AG04449 (cell line): ENCODE data around the gene RPS16.
"Not testable (repeated sequence)": the region's sequence is repeated elsewhere in the genome, so short reads cannot be mapped to it uniquely, and the experiment has no call there.

Experiments
- CTCF ChIA-PET: fragments of 350-600 bp; formaldehyde crosslinking; extraction: SDS; loops from one replicate; lab custom pipeline; 2021; ENCODE audit warnings: antibody characterized with exemption; lab: Yijun Ruan, JAX
- POLR2A ChIA-PET: fragments of 400-600, 350-600 bp; formaldehyde crosslinking; extraction: SDS; loops from one replicate; lab custom pipeline; 2020; ENCODE audit warnings: antibody characterized with exemption, inconsistent platforms; lab: Yijun Ruan, JAX
- DNase-seq: peaks from one replicate; pipeline ENCODE4 v3.0.0-alpha.2; 2010; ENCODE audit warnings: low read depth, low spot score
- H3K4me3 ChIP-seq: 2 replicates; pipeline ENCODE4 v1.5.1; 2011; ENCODE audit warnings: low read depth, mild to moderate bottlenecking, control low read depth, low read length
- CTCF ChIP-seq: IDR thresholded peaks from one replicate; pipeline ENCODE4 v1.5.1; 2011; ENCODE audit warnings: mild to moderate bottlenecking, moderate library complexity, low read length, control low read depth, inconsistent platforms; ENCODE audit not compliant: insufficient read depth; ENCODE audit errors: missing control alignments

The RPS16 gene

GRCh38 chr19:39479916-39480315 is 44.2 kb upstream of the RPS16 start:
- no peak for DNase-seq
- ChIA-PET CTCF (interaction anchor here (0.8 to 2.7 kb wide), 3 partner anchors 23 to 53 kb away, joined by 3 to 11 read pairs (median 5); partner anchors contain the start of gene EID2B), POLR2A (interaction anchor here (0.8 to 1.7 kb wide), 6 partner anchors 10 to 76 kb away, joined by 3 to 7 read pairs (median 4); partner anchors contain the start of genes RPS16 and SUPT5H)
- H3K4me3 ChIP-seq, result no peak overlapping the region
- TF ChIP-seq CTCF, result no peak

- DNase-seq, POLR2A ChIA-PET: not testable (repeated sequence)
Measured at GRCh38 chr19:39479319-39479801, 43.6 kb upstream of the RPS16 start.

GRCh38 chr19:39475748-39476147 is 40.0 kb upstream of the RPS16 start:
- no peak for TF ChIP-seq CTCF
- ChIA-PET POLR2A (interaction anchor here (1.2 kb wide), 1 partner anchor 15 kb away, joined by 3 read pairs; no protein-coding TSS in a partner anchor), CTCF (interaction anchor here (1.9 to 4.6 kb wide), 7 partner anchors 12 to 64 kb away, joined by 7 to 66 read pairs (median 17); partner anchors contain the start of genes EID2, EID2B and SUPT5H)
- DNase-seq, result no peak
- no peak overlapping the region for H3K4me3 ChIP-seq

More at GRCh38 chr19:39479319-39479801, 43.6 kb upstream of the RPS16 start:
- CTCF ChIA-PET, result interaction anchor here (1.1 kb wide), 1 partner anchor 44 kb away, joined by 3 read pairs; the partner anchor contains the start of gene RPS16
- H3K4me3 ChIP-seq, result not testable (repeated sequence)

GRCh38 chr19:39474139-39474620 is 38.4 kb upstream of the RPS16 start:
- POLR2A ChIA-PET, result interaction anchor here (2.7 kb wide), 1 partner anchor 39 kb away, joined by 7 read pairs; the partner anchor contains the start of gene RPS16
- peak; percentile 88 for TF ChIP-seq CTCF
- no peak for DNase-seq
- CTCF ChIA-PET, result interaction anchor here (1.0 to 4.6 kb wide), 21 partner anchors 9 to 198 kb away, joined by 3 to 66 read pairs (median 6); partner anchors contain the start of genes EID2, EID2B and SUPT5H
- H3K4me3 ChIP-seq, result no peak overlapping the region

GRCh38 chr19:39473443-39473960 is 37.8 kb upstream of the RPS16 start:
- no peak overlapping the region for H3K4me3 ChIP-seq
- ChIA-PET POLR2A (interaction anchor here (2.7 kb wide), 1 partner anchor 38 kb away, joined by 7 read pairs; the partner anchor contains the start of gene RPS16), CTCF (interaction anchor here (1.2 to 4.6 kb wide), 13 partner anchors 10 to 199 kb away, joined by 3 to 66 read pairs (median 10); partner anchors contain the start of genes EID2B and SUPT5H)
- no peak for DNase-seq
- TF ChIP-seq CTCF, result no peak

GRCh38 chr19:39472746-39473442 is 37.1 kb upstream of the RPS16 start:
- POLR2A ChIA-PET, result interaction anchor here (2.7 kb wide), 1 partner anchor 37 kb away, joined by 7 read pairs; the partner anchor contains the start of gene RPS16
- no peak for DNase-seq
- H3K4me3 ChIP-seq, result no peak overlapping the region
- CTCF ChIA-PET, result interaction anchor here (1.4 to 4.6 kb wide), 6 partner anchors 9 to 60 kb away, joined by 3 to 66 read pairs (median 22); partner anchors contain the start of genes EID2B and SUPT5H
- no peak for TF ChIP-seq CTCF
